Mesenchymal stem cell (in vitro differentiated cells and primary cell): Measurements from ENCODE around the gene SUSD4.

ENCODE experiments used
- DNase-seq: peaks from one replicate; pipeline ENCODE4 v3.0.0-alpha.2; 2013
- H2AFZ ChIP-seq: one replicate; pipeline ENCODE4 v1.6.1; 2013; ENCODE audit warnings: low read depth, mild to moderate bottlenecking, control low read depth, inconsistent platforms, low read length, moderate library complexity
- H2AK5ac ChIP-seq: 2 replicates; pipeline ENCODE4 v1.6.1; 2013; ENCODE audit warnings: low read length, moderate library complexity, mild to moderate bottlenecking, inconsistent platforms; ENCODE audit not compliant: severe bottlenecking
- H2BK120ac ChIP-seq: one replicate; pipeline ENCODE4 v1.6.1; 2013; ENCODE audit warnings: low read depth, mild to moderate bottlenecking, inconsistent platforms, low read length, moderate library complexity
- H2BK12ac ChIP-seq, 2 experiments: one replicate each; pipeline ENCODE4 v1.6.1; 2013; ENCODE audit warnings: inconsistent platforms in 2 of 2, low read length in 2 of 2, mild to moderate bottlenecking in 2 of 2, moderate library complexity in 2 of 2, control low read depth in 1 of 2
- H2BK15ac ChIP-seq: one replicate; pipeline ENCODE4 v1.6.1; 2013; ENCODE audit warnings: mild to moderate bottlenecking, low read depth, inconsistent platforms; ENCODE audit not compliant: poor library complexity, severe bottlenecking
- H2BK5ac ChIP-seq: 2 replicates; pipeline ENCODE4 v1.6.1; 2013; ENCODE audit warnings: low read depth, mild to moderate bottlenecking, low read length, control low read depth, inconsistent platforms; ENCODE audit not compliant: poor library complexity, severe bottlenecking
- H3K14ac ChIP-seq, 2 experiments: one replicate each; pipeline ENCODE4 v1.6.1; 2013; ENCODE audit warnings: inconsistent platforms in 2 of 2, low read length in 2 of 2, control low read depth in 1 of 2, mild to moderate bottlenecking in 1 of 2, moderate library complexity in 1 of 2
- H3K18ac ChIP-seq, 2 experiments: one replicate each; pipeline ENCODE4 v1.6.1; 2013; ENCODE audit warnings: inconsistent platforms in 2 of 2, low read length in 2 of 2, control low read depth in 1 of 2, low read depth in 1 of 2, mild to moderate bottlenecking in 1 of 2
- H3K23ac ChIP-seq, 2 experiments: one replicate each; pipeline ENCODE4 v1.6.1; 2013; ENCODE audit warnings: inconsistent platforms in 2 of 2, low read length in 2 of 2, mild to moderate bottlenecking in 2 of 2, moderate library complexity in 2 of 2, control low read depth in 1 of 2
- H3K27ac ChIP-seq: 2 replicates; pipeline ENCODE4 v1.5.1; 2013; ENCODE audit warnings: mild to moderate bottlenecking, moderate library complexity, low read length, control low read depth, inconsistent platforms; ENCODE audit not compliant: poor library complexity, severe bottlenecking
- H3K27me3 ChIP-seq, 2 experiments: 2 replicates each; pipeline versions ENCODE4 v1.6.1 to v1.7.0; 2013; ENCODE audit warnings: low read length in 2 of 2, mild to moderate bottlenecking in 2 of 2, moderate library complexity in 2 of 2, control low read depth in 1 of 2, inconsistent platforms in 1 of 2; ENCODE audit not compliant: control insufficient read depth in 1 of 2, insufficient read depth in 1 of 2
- H3K36me3 ChIP-seq, 2 experiments: 2 replicates each; pipeline versions ENCODE4 v1.6.1 to v1.7.0; 2013; ENCODE audit warnings: low read length in 2 of 2, control low read depth in 1 of 2, inconsistent platforms in 1 of 2, low read depth in 1 of 2, mild to moderate bottlenecking in 1 of 2; ENCODE audit not compliant: insufficient read depth in 2 of 2, control insufficient read depth in 1 of 2
- H3K4ac ChIP-seq, 2 experiments: one replicate each; pipeline ENCODE4 v1.6.1; 2013; ENCODE audit warnings: inconsistent platforms in 2 of 2, low read length in 2 of 2, mild to moderate bottlenecking in 2 of 2, moderate library complexity in 2 of 2, control low read depth in 1 of 2, low read depth in 1 of 2
- H3K4me1 ChIP-seq: 2 replicates; pipeline ENCODE4 v1.6.1; 2013; ENCODE audit warnings: low read depth, low read length, control low read depth; ENCODE audit not compliant: control insufficient read depth, insufficient read depth
- H3K4me2 ChIP-seq: 2 replicates; pipeline ENCODE4 v1.6.1; 2013; ENCODE audit warnings: low read length, mild to moderate bottlenecking, inconsistent platforms; ENCODE audit not compliant: poor library complexity, severe bottlenecking
- H3K4me3 ChIP-seq, 2 experiments: 2 replicates each; pipeline versions ENCODE4 v1.5.1 to v1.7.0; 2013; ENCODE audit warnings: low read length in 2 of 2, mild to moderate bottlenecking in 2 of 2, control low read depth in 1 of 2, low read depth in 1 of 2; ENCODE audit not compliant: insufficient read depth in 1 of 2
- H3K79me1 ChIP-seq: replicated peaks from 2 replicates; pipeline ENCODE4 v1.6.1; 2013; ENCODE audit warnings: mild to moderate bottlenecking, control low read depth, low read length, inconsistent platforms; ENCODE audit not compliant: poor library complexity, severe bottlenecking
- H3K9ac ChIP-seq: 2 replicates; pipeline ENCODE4 v1.7.0; 2013; ENCODE audit warnings: mild to moderate bottlenecking, low read length, moderate library complexity
- H3K9me3 ChIP-seq: 2 replicates; pipeline ENCODE4 v1.7.0; 2013; ENCODE audit warnings: mild to moderate bottlenecking, low read length; ENCODE audit not compliant: control insufficient read depth
- H4K8ac ChIP-seq: one replicate; pipeline ENCODE4 v1.6.1; 2013; ENCODE audit warnings: inconsistent platforms, mild to moderate bottlenecking, low read length, moderate library complexity
- H4K91ac ChIP-seq: one replicate; pipeline ENCODE4 v1.6.1; 2013; ENCODE audit warnings: mild to moderate bottlenecking, low read length, inconsistent platforms
- WGBS: methylation state at CpG from one replicate; pipeline ENCODE4 v1.1.7; 2013; ENCODE audit warnings: mixed read lengths; 5-methylcytosine and 5-hydroxymethylcytosine counted together

Gene SUSD4

GRCh38 chr1:223290397-223290796, 73.6 kb downstream of the SUSD4 start:
- Histone ChIP-seq H2BK120ac (no peak overlapping the region), H3K9ac (no peak overlapping the region), H3K4me1 (no peaks in the 10 kb centered on the region), H2BK12ac (no peak overlapping the region), H4K91ac (no peak overlapping the region), H3K18ac (no peak overlapping the region), H3K4ac (no peak overlapping the region), H3K23ac (no peak overlapping the region), H3K9me3 (no peaks in the 10 kb centered on the region), H2AK5ac (no peak overlapping the region), H3K14ac (no peak overlapping the region), H4K8ac (no peak overlapping the region), H3K4me3 (no peak overlapping the region), H3K27me3 (peaks cover 31 to 66% of the 10 kb centered on the region in 2 experiments), H3K27ac (no peak overlapping the region), H3K4me2 (no peak overlapping the region), H2AFZ (no peak overlapping the region), H3K36me3 (no peaks in the 10 kb centered on the region), H2BK15ac (no peak overlapping the region), H2BK5ac (no peak overlapping the region), H3K79me1 (no peaks in the 10 kb centered on the region)
- 57% methylated on average over 2 of the region's 3 CpGs for WGBS
- no peak for DNase-seq

- Histone ChIP-seq H3K14ac (no peak overlapping the region), H2AFZ (no peak overlapping the region), H3K9ac (no peak overlapping the region), H2BK15ac (no peak overlapping the region), H3K27me3 (peaks cover 26 to 60% of the 10 kb centered on the region in 2 experiments), H3K4me3 (no peak overlapping the region), H3K79me1 (no peaks in the 10 kb centered on the region), H2AK5ac (no peak overlapping the region), H3K4me1 (no peaks in the 10 kb centered on the region), H4K91ac (no peak overlapping the region), H3K4me2 (no peak overlapping the region), H3K36me3 (no peaks in the 10 kb centered on the region), H3K4ac (no peak overlapping the region), H3K9me3 (no peaks in the 10 kb centered on the region), H2BK120ac (no peak overlapping the region), H2BK5ac (no peak overlapping the region), H3K23ac (no peak overlapping the region), H4K8ac (no peak overlapping the region), H3K18ac (no peak overlapping the region), H2BK12ac (no peak overlapping the region), H3K27ac (no peak overlapping the region)
- WGBS: 77% methylated on average over 3 of the region's 3 CpGs
- no peak for DNase-seq
These were observed 74.4 kb downstream of the SUSD4 start for GRCh38 chr1:223289621-223290020.

GRCh38 chr1:223288826-223289225, 75.2 kb downstream of the SUSD4 start:
- Histone ChIP-seq H3K9me3 (no peaks in the 10 kb centered on the region), H2BK15ac (peak overlapping the region; percentile 7), H3K79me1 (no peaks in the 10 kb centered on the region), H3K4ac (no peak overlapping the region), H2BK12ac (no peak overlapping the region), H3K9ac (no peak overlapping the region), H3K14ac (no peak overlapping the region), H3K27me3 (peaks cover 22 to 53% of the 10 kb centered on the region in 2 experiments), H2AFZ (no peak overlapping the region), H3K18ac (no peak overlapping the region), H3K4me1 (no peaks in the 10 kb centered on the region), H3K27ac (no peak overlapping the region), H2BK5ac (no peak overlapping the region), H4K91ac (no peak overlapping the region), H3K4me2 (no peak overlapping the region), H3K36me3 (no peaks in the 10 kb centered on the region), H2BK120ac (no peak overlapping the region), H4K8ac (no peak overlapping the region), H3K23ac (no peak overlapping the region), H2AK5ac (no peak overlapping the region), H3K4me3 (no peak overlapping the region)
- WGBS: 70% methylated on average over 4 of the region's 5 CpGs
- DNase-seq: no peak

- Histone ChIP-seq H2BK120ac (no peak overlapping the region), H4K8ac (no peak overlapping the region), H3K9ac (no peak overlapping the region), H2AFZ (no peak overlapping the region), H3K36me3 (no peaks in the 10 kb centered on the region), H3K9me3 (no peaks in the 10 kb centered on the region), H3K27me3 (peaks cover 4 to 29% of the 10 kb centered on the region in 2 experiments), H3K79me1 (no peaks in the 10 kb centered on the region), H3K4me2 (no peak overlapping the region), H3K27ac (no peak overlapping the region), H2BK12ac (no peak overlapping the region), H4K91ac (no peak overlapping the region), H3K23ac (no peak overlapping the region), H2BK15ac (no peak overlapping the region), H3K4me3 (no peak overlapping the region), H3K4me1 (no peaks in the 10 kb centered on the region), H3K18ac (no peak overlapping the region), H2BK5ac (no peak overlapping the region), H2AK5ac (no peak overlapping the region), H3K4ac (no peak overlapping the region), H3K14ac (no peak overlapping the region)
- no peak for DNase-seq
- WGBS: 100% methylated on average over 1 of the region's 3 CpGs
These were observed 78.5 kb downstream of the SUSD4 start for GRCh38 chr1:223285452-223285851.
